ENCODE results near the gene EIF4E3.

GRCh38 chr3:71662056-71662455 is 63.1 kb downstream of the EIF4E3 start:
- TF ChIP-seq ZFP30 (CRISPR knock-in tag; IDR thresholded peaks at IDR 0.05) (no peak), ARNTL (CRISPR knock-in tag; IDR thresholded peaks at IDR 0.05; ENCODE audit: borderline replicate concordance, low read depth) (no peak), TSHZ2 (CRISPR knock-in tag; IDR thresholded peaks at IDR 0.05) (no peak), CREB5 (CRISPR knock-in tag; IDR thresholded peaks at IDR 0.05; ENCODE audit: low read depth) (no peak), GLIS3 (CRISPR knock-in tag; IDR thresholded peaks at IDR 0.05) (no peak), TOX (CRISPR knock-in tag; IDR thresholded peaks at IDR 0.05; ENCODE audit: borderline replicate concordance) (no peak), SNAI2 (CRISPR knock-in tag; IDR thresholded peaks at IDR 0.05) (no peak), RARB (CRISPR knock-in tag; IDR thresholded peaks at IDR 0.05) (no peak)
